IPS DF 6.9 (cell line): ENCODE data around the gene TSPOAP1.

Experiments
- DNase-seq: peaks from one replicate; pipeline ENCODE4 v3.0.0-alpha.2; 2013; ENCODE audit warnings: low read depth, low spot score
- H3K27ac ChIP-seq: one replicate; pipeline ENCODE4 v1.5.1; 2013; ENCODE audit warnings: low read length, control low read depth
- H3K27me3 ChIP-seq: 2 replicates; pipeline ENCODE4 v1.6.1; 2013; ENCODE audit warnings: mild to moderate bottlenecking, low read length; ENCODE audit not compliant: control insufficient read depth, insufficient read depth
- H3K36me3 ChIP-seq: 2 replicates; pipeline ENCODE4 v1.6.1; 2013; ENCODE audit warnings: low read length; ENCODE audit not compliant: control insufficient read depth, insufficient read depth
- H3K4me1 ChIP-seq: 2 replicates; pipeline ENCODE4 v1.6.1; 2013; ENCODE audit warnings: low read length; ENCODE audit not compliant: control insufficient read depth, insufficient read depth
- H3K4me3 ChIP-seq: 2 replicates; pipeline ENCODE4 v1.5.1; 2013; ENCODE audit warnings: mild to moderate bottlenecking, low read length
- H3K9me3 ChIP-seq: 2 replicates; pipeline ENCODE4 v1.6.1; 2013; ENCODE audit warnings: low read length, inconsistent platforms; ENCODE audit not compliant: control insufficient read depth, insufficient read depth
- WGBS: extraction: QIAGEN DNeasy Blood & Tissue Kit; methylation state at CpG from one replicate; pipeline ENCODE4 v1.1.7; 2013; ENCODE audit warnings: mixed read lengths, missing lambda C conversion rate; ENCODE audit not compliant: insufficient read length, insufficient coverage; 5-methylcytosine and 5-hydroxymethylcytosine counted together

TSPOAP1 gene

GRCh38 chr17:58321571-58322525 lies 6.7 kb downstream of the TSPOAP1 start:
- no peak overlapping the region for H3K27ac ChIP-seq
- no CpG with 5 or more reads among the region's 18 CpGs for WGBS
- H3K4me3 ChIP-seq = no peak overlapping the region
- peaks cover 4% of the 10 kb centered on the region for H3K4me1 ChIP-seq
- H3K36me3 ChIP-seq = no peaks in the 10 kb centered on the region; the same call in 1 of the 2 replicates
- no peaks in the 10 kb centered on the region; the same call in 1 of the 2 replicates for H3K27me3 ChIP-seq
- no peaks in the 10 kb centered on the region for H3K9me3 ChIP-seq
- DNase-seq = no peak

GRCh38 chr17:58320570-58321323 lies 7.8 kb downstream of the TSPOAP1 start:
- H3K27me3 ChIP-seq = no peaks in the 10 kb centered on the region; the same call in 1 of the 2 replicates
- H3K4me3 ChIP-seq = no peak overlapping the region
- H3K4me1 ChIP-seq = peaks cover 4% of the 10 kb centered on the region
- no peak overlapping the region for H3K27ac ChIP-seq
- no peak for DNase-seq
- no peaks in the 10 kb centered on the region for H3K9me3 ChIP-seq
- H3K36me3 ChIP-seq = no peaks in the 10 kb centered on the region; the same call in 1 of the 2 replicates
- no CpG with 5 or more reads among the region's 9 CpGs for WGBS

DNA sequence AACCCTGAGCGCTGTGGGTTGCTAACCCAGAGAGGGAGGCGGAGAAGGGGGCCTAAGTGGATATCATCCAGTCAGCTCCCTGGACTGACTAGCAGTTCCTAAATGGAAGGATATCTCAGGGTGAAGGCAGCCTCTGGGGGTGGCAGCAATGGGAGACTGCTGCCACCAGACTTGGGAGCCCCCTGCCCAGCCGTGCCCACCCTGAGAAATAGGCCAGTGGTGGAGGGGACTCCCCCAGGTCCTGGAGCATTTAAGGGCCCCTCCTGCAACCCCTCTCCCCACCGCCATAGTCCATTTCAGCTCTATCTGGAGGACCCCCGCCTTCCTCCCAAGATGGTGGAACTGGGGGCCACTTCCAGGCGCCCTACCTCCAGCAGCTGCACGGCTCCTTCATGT lies 8.4 kb downstream of the TSPOAP1 start:
- no peak overlapping the region for H3K4me3 ChIP-seq
- H3K4me1 ChIP-seq = peaks cover 4% of the 10 kb centered on the region
- no peaks in the 10 kb centered on the region for H3K9me3 ChIP-seq
- H3K27ac ChIP-seq = no peak overlapping the region
- DNase-seq = no peak
- no peaks in the 10 kb centered on the region; the same call in 1 of the 2 replicates for H3K36me3 ChIP-seq
- no CpG with 5 or more reads among the region's 7 CpGs for WGBS
- no peaks in the 10 kb centered on the region; the same call in 1 of the 2 replicates for H3K27me3 ChIP-seq

- H3K36me3 ChIP-seq = no peaks in the 10 kb centered on the region; the same call in 1 of the 2 replicates
- no peaks in the 10 kb centered on the region for H3K9me3 ChIP-seq
- H3K4me1 ChIP-seq = no peaks in the 10 kb centered on the region; the same call in 1 of the 2 replicates
- no peak overlapping the region for H3K27ac ChIP-seq
- no CpG with 5 or more reads among the region's 25 CpGs for WGBS
- DNase-seq = no peak
- H3K4me3 ChIP-seq = no peak overlapping the region
- no peaks in the 10 kb centered on the region; the same call in 1 of the 2 replicates for H3K27me3 ChIP-seq
Observed at GRCh38 chr17:58319173-58320162, 9.1 kb downstream of the TSPOAP1 start.

GRCh38 chr17:58318627-58319172 lies 9.9 kb downstream of the TSPOAP1 start:
- Histone ChIP-seq H3K9me3 (no peaks in the 10 kb centered on the region), H3K36me3 (no peaks in the 10 kb centered on the region; the same call in 1 of the 2 replicates), H3K4me1 (no peaks in the 10 kb centered on the region), H3K4me3 (no peak overlapping the region), H3K27me3 (no peaks in the 10 kb centered on the region; the same call in 1 of the 2 replicates), H3K27ac (no peak overlapping the region)
- DNase-seq = no peak
- no CpG with 5 or more reads among the region's 7 CpGs for WGBS

GRCh38 chr17:58318065-58318481 lies 10.5 kb downstream of the TSPOAP1 start:
- Histone ChIP-seq H3K27me3 (no peaks in the 10 kb centered on the region; the same call in 1 of the 2 replicates), H3K36me3 (no peaks in the 10 kb centered on the region; the same call in 1 of the 2 replicates), H3K4me3 (no peak overlapping the region), H3K9me3 (no peaks in the 10 kb centered on the region), H3K27ac (no peak overlapping the region), H3K4me1 (no peaks in the 10 kb centered on the region)
- no peak for DNase-seq
- WGBS = no CpG with 5 or more reads among the region's 9 CpGs

DNA sequence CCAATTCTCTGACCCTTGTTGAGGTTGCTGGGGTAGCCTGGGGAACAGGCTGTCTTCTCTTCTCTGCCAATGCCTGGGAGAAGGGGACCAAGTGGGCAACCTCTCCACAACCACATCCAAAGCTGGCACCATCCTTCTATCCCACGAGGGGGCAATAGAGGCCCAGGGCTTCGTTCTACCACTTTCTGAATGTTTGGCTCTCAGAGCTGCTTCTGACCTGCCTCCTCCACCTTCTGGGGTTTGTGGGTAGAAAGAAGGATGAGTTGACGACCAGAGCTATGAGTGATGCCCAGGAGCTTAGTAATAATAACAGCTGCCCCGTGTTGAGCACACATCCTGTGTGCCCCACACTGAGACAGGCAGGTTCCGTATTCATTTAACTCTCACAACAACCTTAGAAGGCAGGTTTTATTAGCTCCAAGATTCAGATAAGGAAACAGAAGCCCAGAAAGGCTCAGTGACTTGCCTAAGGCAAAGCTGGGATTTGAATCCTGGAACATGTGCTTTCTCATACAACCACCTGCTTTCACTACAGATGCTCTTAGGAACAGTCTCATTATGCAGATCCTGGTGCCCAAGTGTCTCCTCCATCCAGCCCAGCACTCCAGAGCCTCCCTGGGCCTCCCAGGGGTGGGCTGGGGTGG lies 11.1 kb downstream of the TSPOAP1 start:
- Histone ChIP-seq H3K36me3 (no peaks in the 10 kb centered on the region; the same call in 1 of the 2 replicates), H3K4me3 (no peak overlapping the region), H3K27me3 (no peaks in the 10 kb centered on the region), H3K27ac (no peak overlapping the region), H3K9me3 (no peaks in the 10 kb centered on the region), H3K4me1 (no peaks in the 10 kb centered on the region)
- no peak for DNase-seq
- WGBS = no CpG with 5 or more reads among the region's 5 CpGs

DNA sequence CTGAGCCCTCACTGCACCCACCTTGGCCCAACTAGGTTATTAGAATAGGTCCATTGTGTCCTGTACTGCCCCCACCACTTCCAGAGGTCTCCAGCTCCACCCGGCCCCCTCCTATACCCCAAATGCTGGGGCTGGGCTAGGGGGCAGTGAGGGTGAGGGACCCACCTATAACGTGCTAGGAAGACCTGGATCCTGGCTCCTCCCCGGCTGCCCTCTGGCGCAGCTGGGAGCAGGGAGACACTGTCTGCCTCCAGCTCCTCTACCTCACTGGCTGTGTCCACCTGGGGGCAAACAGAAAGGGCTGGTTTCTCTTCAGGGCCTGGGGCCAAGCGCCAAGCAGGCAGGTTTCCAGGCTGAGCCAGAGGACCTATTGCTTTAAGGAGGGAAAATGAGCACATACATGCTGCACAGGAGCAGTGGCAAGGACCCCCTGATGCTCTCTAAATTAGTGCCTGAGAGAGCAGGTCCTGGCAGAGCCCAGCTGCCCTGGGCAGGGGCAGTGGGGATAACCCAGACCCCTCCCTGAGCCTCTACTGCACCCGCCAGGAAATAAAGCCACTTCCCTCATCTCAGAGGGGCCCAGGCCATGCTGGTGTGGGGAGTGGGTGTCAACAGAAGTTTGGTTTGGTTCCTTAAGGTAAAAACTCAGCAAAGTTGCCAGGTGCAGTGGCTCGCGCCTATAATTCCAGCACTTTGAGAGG lies 12.2 kb downstream of the TSPOAP1 start:
- Histone ChIP-seq H3K27ac (no peak overlapping the region), H3K36me3 (no peaks in the 10 kb centered on the region; the same call in 1 of the 2 replicates), H3K27me3 (no peaks in the 10 kb centered on the region), H3K4me3 (no peak overlapping the region), H3K9me3 (no peaks in the 10 kb centered on the region), H3K4me1 (no peaks in the 10 kb centered on the region)
- DNase-seq = no peak
- WGBS = no CpG with 5 or more reads among the region's 8 CpGs

DNA sequence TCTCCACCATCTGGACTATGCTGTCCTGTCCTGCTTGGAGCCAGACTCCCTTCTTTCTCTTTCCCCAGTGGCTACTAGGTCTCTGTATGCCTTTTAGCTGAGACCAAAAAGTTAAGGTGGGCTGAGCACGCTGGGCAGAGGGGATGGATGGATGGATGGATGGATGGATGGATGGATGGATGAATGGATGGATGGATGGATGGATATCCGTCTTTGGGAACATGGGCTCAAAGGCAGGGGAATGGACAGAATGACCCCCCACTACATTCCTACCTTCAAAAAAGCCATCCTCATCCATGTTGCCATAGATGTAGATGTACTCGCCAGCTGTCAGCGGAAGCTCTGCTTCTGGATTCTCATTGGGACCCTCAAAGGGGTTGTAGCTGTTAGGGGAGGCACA lies 12.8 kb downstream of the TSPOAP1 start:
- Histone ChIP-seq H3K4me1 (no peaks in the 10 kb centered on the region), H3K27me3 (no peaks in the 10 kb centered on the region), H3K36me3 (no peaks in the 10 kb centered on the region; the same call in 1 of the 2 replicates), H3K9me3 (no peaks in the 10 kb centered on the region), H3K27ac (no peak overlapping the region), H3K4me3 (no peak overlapping the region)
- no CpG with 5 or more reads among the region's 4 CpGs for WGBS
- DNase-seq = no peak
